ENCODE measurements around the gene MRPL43.

- TF ChIP-seq RAD51 (IDR thresholded peaks at IDR 0.05) = no peak
- no peak for TF ChIP-seq HDAC2 (IDR thresholded peaks at IDR 0.05)
- no peak for TF ChIP-seq SP1 (IDR thresholded peaks at IDR 0.05; ENCODE audit: low read depth, low read length)
- no peak for TF ChIP-seq POLR2A (IDR thresholded peaks at IDR 0.05; ENCODE audit: low read depth, low read length)
Observed at GRCh38 chr10:101006593-101007098, 19.3 kb upstream of the MRPL43 start.

Measured in GM12878 (cell line).